C4-2B (cell line): ENCODE results near the gene SLC27A2.

Source experiments
- CTCF ChIP-seq: fragments of 450-650 bp; conservative IDR thresholded peaks from 2 replicates; pipeline ENCODE4 v1.5.1; 2017; ENCODE audit warnings: mild to moderate bottlenecking
- ZFX ChIP-seq: fragments of 450-650 bp; IDR thresholded peaks from 2 replicates; pipeline ENCODE4 v1.6.1; 2017

GRCh38 chr15:50134524-50135024 lies 47.4 kb upstream of the SLC27A2 start:
- no peak for TF ChIP-seq CTCF
- no peak for TF ChIP-seq ZFX
